ENCODE data around the gene HDAC2. TPM values are rescaled to one million over a fixed set of nuclear protein-coding genes. Genes with fewer than 3 reads are reported as not detected.

The HDAC2 gene
- total RNA-seq, 1 donor from 2014 or later: 159 TPM

DNA sequence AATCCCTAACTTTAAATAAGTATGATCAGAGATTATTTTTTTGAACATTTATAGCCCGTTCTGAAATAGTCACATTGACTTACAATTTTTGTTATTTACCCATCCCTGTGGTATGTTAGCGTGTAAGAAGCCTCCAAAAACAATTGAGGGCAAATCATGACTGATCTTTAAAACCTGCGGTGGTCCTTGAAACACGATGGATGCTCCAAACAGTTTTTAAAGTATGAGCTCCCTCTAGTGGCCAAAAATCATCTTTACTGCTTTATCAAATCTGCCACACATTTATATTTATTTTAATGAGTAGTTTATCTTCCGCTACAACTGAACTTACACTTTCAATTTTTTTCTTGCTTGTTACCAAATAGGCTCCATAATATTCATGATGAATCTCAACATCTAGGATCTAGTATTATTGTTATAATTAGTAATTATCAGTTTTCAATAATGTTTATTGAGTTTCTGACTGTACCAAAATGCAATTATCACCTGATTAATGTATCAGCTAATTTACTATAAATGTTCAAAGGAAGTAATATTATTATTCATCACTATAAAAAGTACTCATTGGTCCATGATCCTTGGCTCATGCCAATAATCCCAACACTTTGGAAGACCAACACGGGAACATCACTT, 61.6 kb downstream of the HDAC2 start:
- DNase-seq: no peak

- DNase-seq: no peak
Observed at GRCh38 chr6:113908801-113909200, 62.1 kb downstream of the HDAC2 start.

DNA sequence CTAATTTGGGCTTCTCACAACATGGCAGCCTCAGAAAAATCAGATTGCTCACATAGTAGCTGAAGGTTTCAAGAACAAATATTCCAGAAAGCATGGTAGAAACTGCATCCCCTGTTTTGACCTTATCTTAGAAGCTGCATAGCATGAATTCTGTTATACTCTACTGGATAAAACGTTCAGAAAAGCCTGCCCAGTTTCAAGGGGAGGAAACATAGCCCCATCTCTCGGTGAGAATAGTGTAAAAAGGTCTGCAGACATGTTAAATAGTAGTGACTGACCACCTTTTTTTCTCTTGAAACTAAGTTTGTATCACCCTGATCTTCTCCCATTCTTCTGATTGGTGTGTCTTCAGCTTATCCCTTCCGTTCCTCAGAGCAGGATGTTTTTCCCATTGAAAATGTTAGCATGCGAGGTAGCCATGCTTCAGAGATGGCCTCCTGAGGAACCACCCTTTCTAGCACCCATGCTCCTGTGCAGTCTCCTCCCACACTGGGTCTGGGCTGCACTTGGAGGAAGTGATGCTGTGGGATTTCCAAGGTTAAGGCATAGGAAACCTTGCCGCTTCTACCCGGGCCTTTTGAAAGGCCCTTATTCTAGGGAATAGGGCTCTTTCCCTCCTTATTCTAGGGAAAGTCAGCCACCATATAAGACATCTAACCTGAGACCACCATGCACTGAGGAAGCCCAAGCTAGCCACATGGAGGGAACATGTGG, 63.7 kb downstream of the HDAC2 start:
- DNase-seq: no peak

- DNase-seq: no peak
Observed at GRCh38 chr6:113903666-113904330, 67.2 kb downstream of the HDAC2 start.

- no peak for DNase-seq
Observed at GRCh38 chr6:113901482-113901881, 69.5 kb downstream of the HDAC2 start.

- DNase-seq: no peak
Observed at GRCh38 chr6:113894712-113895674, 76.0 kb downstream of the HDAC2 start.

DNA sequence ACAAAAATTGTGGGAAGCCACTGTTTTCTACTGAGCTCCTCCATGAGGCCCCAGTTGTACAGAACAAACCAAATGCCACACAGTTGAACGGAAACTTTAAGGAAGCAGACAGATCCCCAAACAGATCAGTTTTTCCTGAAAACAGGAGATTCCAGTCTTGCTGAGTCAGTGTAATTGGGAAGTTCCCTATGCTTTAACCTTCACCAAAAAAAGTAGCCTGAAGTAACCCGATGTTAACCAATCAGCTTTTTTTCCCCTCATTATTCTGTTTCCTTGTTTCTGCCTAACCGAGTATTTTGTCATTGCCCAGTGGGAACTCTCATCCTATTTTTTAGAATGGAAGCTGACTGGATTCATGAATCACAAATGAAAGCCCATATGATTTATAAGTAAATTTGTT, 77.1 kb downstream of the HDAC2 start:
- no peak for DNase-seq

DNA sequence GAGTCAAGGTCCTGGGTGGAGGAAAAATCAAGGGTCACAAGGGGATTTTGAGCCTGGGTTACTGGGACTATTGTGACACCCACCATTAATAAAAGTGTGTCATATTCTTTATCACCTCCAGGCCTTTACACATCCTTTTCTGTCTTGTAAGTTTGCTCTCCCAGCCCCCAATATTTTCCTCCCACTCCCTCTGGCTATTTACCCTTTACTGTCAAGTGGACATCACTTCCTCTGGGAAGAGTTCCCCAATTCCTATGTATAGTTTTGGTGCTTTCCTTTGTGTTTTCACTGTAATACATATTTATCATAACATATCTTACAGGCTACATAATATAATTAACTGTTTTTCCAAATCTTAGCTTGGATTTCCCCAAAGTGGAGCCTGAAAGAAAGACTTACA, 77.5 kb downstream of the HDAC2 start:
- no peak for DNase-seq

DNA sequence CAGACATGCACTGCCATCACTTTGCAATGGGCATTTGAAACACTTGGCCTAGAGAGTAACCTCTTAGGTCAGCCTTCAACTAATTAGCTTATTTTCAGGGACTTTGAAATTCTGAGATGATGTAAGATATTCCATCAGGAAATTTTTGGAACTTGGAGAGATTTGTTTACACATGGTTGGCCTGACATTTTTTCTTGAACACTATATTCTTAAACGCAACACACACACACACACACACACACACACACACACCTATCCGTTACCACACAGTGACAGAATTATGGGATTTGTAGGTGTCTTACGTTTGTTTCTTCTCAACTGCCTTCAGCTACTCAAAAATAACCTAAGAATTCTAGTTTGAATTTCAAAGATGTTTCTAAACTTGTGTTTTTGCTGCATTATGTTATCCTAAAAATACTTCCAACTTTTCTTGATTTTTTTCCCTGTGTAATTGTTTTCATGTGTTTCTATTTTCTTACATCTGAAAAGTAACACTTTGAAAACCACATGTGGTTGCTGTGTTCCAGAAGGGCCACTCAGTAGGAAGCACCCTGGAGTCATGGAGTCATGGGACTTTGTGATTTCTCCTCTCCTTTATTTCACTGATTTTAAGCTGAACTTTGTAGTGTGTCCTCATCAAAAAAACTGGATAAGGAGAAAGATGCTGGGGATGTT, 81.9 kb downstream of the HDAC2 start:
- DNase-seq: no peak

- no peak for DNase-seq
Observed at GRCh38 chr6:113888493-113888892, 82.5 kb downstream of the HDAC2 start.

DNA sequence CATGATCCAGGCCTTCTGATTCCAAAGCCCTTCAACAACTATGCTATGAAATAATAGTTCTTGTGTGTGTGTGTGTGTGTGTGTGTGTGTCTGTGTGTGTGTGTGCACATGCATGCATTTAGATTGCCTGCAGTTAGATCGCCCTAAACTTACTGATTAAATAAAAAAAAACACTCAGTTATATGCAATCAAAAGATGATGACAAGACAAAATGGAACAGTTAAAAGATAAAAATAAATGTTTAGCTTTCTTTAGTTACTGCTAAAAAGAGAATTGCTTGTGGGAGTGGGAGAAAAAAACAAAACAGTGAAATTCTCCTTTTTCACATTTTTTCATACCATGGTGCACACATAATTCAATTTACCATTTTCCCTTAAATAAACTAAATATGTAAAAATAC, 84.4 kb downstream of the HDAC2 start:
- DNase-seq: no peak

GRCh38 chr6:113884011-113884410, 86.9 kb downstream of the HDAC2 start:
- no peak for DNase-seq

Other genes starting within 250 kb of the HDAC2 start
- 337 TPM for gene MARCKS, start 113.8 kb downstream of the HDAC2 start, total RNA-seq

Measured in occipital lobe (tissue), 2 donors.